Astrocyte of the cerebellum (primary cell): ENCODE data around the gene GPSM1.

Experiments
- DNase-seq: peaks from one replicate; pipeline ENCODE4 v3.0.0-alpha.2; 2011; ENCODE audit warnings: low read depth
- H3K4me3 ChIP-seq: 2 replicates; pipeline ENCODE4 v1.5.1; 2011; ENCODE audit warnings: mild to moderate bottlenecking, low read depth, low read length, moderate library complexity
- CTCF ChIP-seq: IDR thresholded peaks from 2 replicates; pipeline ENCODE4 v1.5.1; 2012; ENCODE audit warnings: low read length, low read depth, moderate library complexity, mild to moderate bottlenecking; ENCODE audit errors: missing control alignments
- in situ Hi-C: cut with HindIII; loops from 2 replicates; pipeline ENCODE4 v1.10.0; 2017; ENCODE audit warnings: low sequenced_read_pairs

Gene GPSM1

GRCh38 chr9:136290508-136291000 lies 36.8 kb upstream of the GPSM1 start:
- DNase-seq = no peak
- no peak overlapping the region for H3K4me3 ChIP-seq
- in situ Hi-C loops = no loop called here
- no peak for TF ChIP-seq CTCF

- in situ Hi-C loops = no loop called here
- TF ChIP-seq CTCF = no peak
- DNase-seq = no peak
- no peak overlapping the region for H3K4me3 ChIP-seq
Measured at GRCh38 chr9:136291306-136292025, 35.9 kb upstream of the GPSM1 start.

GRCh38 chr9:136292026-136292538 lies 35.3 kb upstream of the GPSM1 start:
- no peak for TF ChIP-seq CTCF
- in situ Hi-C loops = no loop called here
- no peak overlapping the region for H3K4me3 ChIP-seq
- DNase-seq = no peak

GRCh38 chr9:136292591-136293448 lies 34.5 kb upstream of the GPSM1 start:
- no peak for TF ChIP-seq CTCF
- no peak overlapping the region for H3K4me3 ChIP-seq
- in situ Hi-C loops = no loop called here
- no peak for DNase-seq

GRCh38 chr9:136293476-136294077 lies 33.8 kb upstream of the GPSM1 start:
- no peak for DNase-seq
- H3K4me3 ChIP-seq = no peak overlapping the region
- TF ChIP-seq CTCF = no peak
- in situ Hi-C loops = no loop called here

- in situ Hi-C loops = no loop called here
- no peak for DNase-seq
- no peak for TF ChIP-seq CTCF
- H3K4me3 ChIP-seq = no peak overlapping the region
Measured at GRCh38 chr9:136294437-136294836, 32.9 kb upstream of the GPSM1 start.
